ENCODE results near the gene STK32C. TPM values are rescaled to one million over a fixed set of nuclear protein-coding genes. Genes with fewer than 3 reads are reported as not detected.

Gene STK32C
- total RNA-seq, 1 donor from 2014 or later, result 13.8 TPM

- H3K9me3 Mint-ChIP-seq, result peaks cover 26% of the 10 kb centered on the region
- POLR2A ChIA-PET, result no interaction called here
- no peak overlapping the region for H3K27ac Mint-ChIP-seq
- DNase-seq (no peak), ATAC-seq (ENCODE audit: low read depth) (no peak)
- no peak for TF ChIP-seq CTCF (IDR thresholded peaks at IDR 0.05)
- CTCF ChIA-PET, result no interaction called here
- H3K36me3 Mint-ChIP-seq (ENCODE audit: low read depth), result peaks cover 22% of the 10 kb centered on the region
- intact Hi-C loops (cut with micrococcal nuclease), result no loop called here
- H3K4me3 Mint-ChIP-seq, result no peak overlapping the region
- no peaks in the 10 kb centered on the region for H3K27me3 Mint-ChIP-seq
- peaks cover 5% of the 10 kb centered on the region for H3K4me1 Mint-ChIP-seq
Observed at GRCh38 chr10:132212816-132213215, 94.9 kb downstream of the STK32C start.

- ChIA-PET POLR2A (no interaction called here), CTCF (no interaction called here)
- ATAC-seq (ENCODE audit: low read depth) (no peak), DNase-seq (no peak)
- intact Hi-C loops (cut with micrococcal nuclease), result no loop called here
- H3K4me1 Mint-ChIP-seq, result peaks cover 5% of the 10 kb centered on the region
- no peaks in the 10 kb centered on the region for H3K27me3 Mint-ChIP-seq
- peaks cover 16% of the 10 kb centered on the region for H3K9me3 Mint-ChIP-seq
- no peak for TF ChIP-seq CTCF (IDR thresholded peaks at IDR 0.05)
- H3K4me3 Mint-ChIP-seq, result no peak overlapping the region
- no peak overlapping the region for H3K27ac Mint-ChIP-seq
- peaks cover 19% of the 10 kb centered on the region for H3K36me3 Mint-ChIP-seq (ENCODE audit: low read depth)
Observed at GRCh38 chr10:132211246-132211645, 96.5 kb downstream of the STK32C start.

- DNase-seq (no peak), ATAC-seq (ENCODE audit: low read depth) (no peak)
- Mint-ChIP-seq H3K4me3 (no peak overlapping the region), H3K27me3 (no peaks in the 10 kb centered on the region), H3K4me1 (peaks cover 5% of the 10 kb centered on the region), H3K9me3 (peaks cover 16% of the 10 kb centered on the region), H3K27ac (no peak overlapping the region), H3K36me3 (ENCODE audit: low read depth) (peaks cover 19% of the 10 kb centered on the region)
- intact Hi-C loops (cut with micrococcal nuclease), result no loop called here
- CTCF ChIA-PET, result no interaction called here
- POLR2A ChIA-PET, result no interaction called here
- TF ChIP-seq CTCF (IDR thresholded peaks at IDR 0.05), result no peak
Observed at GRCh38 chr10:132210766-132211165, 97.0 kb downstream of the STK32C start.

GRCh38 chr10:132209978-132210530 lies 97.7 kb downstream of the STK32C start:
- no peak overlapping the region for H3K27ac Mint-ChIP-seq
- intact Hi-C loops (cut with micrococcal nuclease), result no loop called here
- no peaks in the 10 kb centered on the region for H3K27me3 Mint-ChIP-seq
- H3K4me1 Mint-ChIP-seq, result peaks cover 5% of the 10 kb centered on the region
- peaks cover 12% of the 10 kb centered on the region for H3K9me3 Mint-ChIP-seq
- no peak for DNase-seq
- ChIA-PET CTCF (no interaction called here), POLR2A (no interaction called here)
- no peak overlapping the region for H3K4me3 Mint-ChIP-seq
- no peak for TF ChIP-seq CTCF (IDR thresholded peaks at IDR 0.05)
- ATAC-seq (ENCODE audit: low read depth), result no peak
- peaks cover 19% of the 10 kb centered on the region for H3K36me3 Mint-ChIP-seq (ENCODE audit: low read depth)

GRCh38 chr10:132209130-132209529 lies 98.6 kb downstream of the STK32C start:
- H3K36me3 Mint-ChIP-seq (ENCODE audit: low read depth), result peaks cover 15% of the 10 kb centered on the region
- ChIA-PET CTCF (no interaction called here), POLR2A (no interaction called here)
- ATAC-seq (ENCODE audit: low read depth) (no peak), DNase-seq (no peak)
- H3K27ac Mint-ChIP-seq, result no peak overlapping the region
- H3K27me3 Mint-ChIP-seq, result no peaks in the 10 kb centered on the region
- intact Hi-C loops (cut with micrococcal nuclease), result no loop called here
- H3K4me1 Mint-ChIP-seq, result peaks cover 5% of the 10 kb centered on the region
- no peak for TF ChIP-seq CTCF (IDR thresholded peaks at IDR 0.05)
- no peak overlapping the region for H3K4me3 Mint-ChIP-seq
- peaks cover 8% of the 10 kb centered on the region for H3K9me3 Mint-ChIP-seq
